Measurements from ENCODE around the gene BTNL9. TPM values are rescaled to one million over a fixed set of nuclear protein-coding genes. Genes with fewer than 3 reads are reported as not detected.

The BTNL9 gene
- total RNA-seq, 1 experiment from 2014 or later, result 37.5 TPM

DNA sequence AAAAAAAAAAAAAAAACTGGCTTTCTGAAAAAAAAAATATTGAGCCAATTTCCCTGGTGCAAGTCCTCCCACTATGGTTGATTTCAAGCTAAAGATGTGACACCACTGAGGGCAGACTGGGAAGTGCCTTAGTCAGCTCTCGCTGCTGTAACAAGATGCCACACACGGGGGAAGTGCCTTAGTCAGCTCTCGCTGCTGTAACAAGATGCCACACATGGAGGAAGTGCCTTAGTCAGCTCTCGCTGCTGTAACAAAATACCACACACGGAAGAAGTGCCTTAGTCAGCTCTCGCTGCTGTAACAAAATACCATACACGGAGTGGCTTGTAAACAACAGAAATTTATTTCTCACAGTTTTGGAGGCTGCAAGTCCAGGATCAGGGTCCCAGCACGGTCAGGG is 23.4 kb downstream of the BTNL9 start:
- BruUV-seq (replicated peaks), result no TSS peak
- TF ChIP-seq CTCF (IDR thresholded peaks at IDR 0.05) (no peak), POLR2AphosphoS5 (IDR thresholded peaks at IDR 0.05; ENCODE audit: low read depth, low read length) (no peak), SIN3A (IDR thresholded peaks at IDR 0.05; ENCODE audit: borderline replicate concordance, insufficient read depth, low read depth, low read length) (no peak), TCF7L2 (IDR thresholded peaks at IDR 0.05; ENCODE audit: low read depth, low read length) (no peak), REST (IDR thresholded peaks at IDR 0.05; ENCODE audit: insufficient read depth in 1 of 2, low read depth in 2 of 2, low read length in 1 of 2) (no peak)
- Histone ChIP-seq H3K9me3 (ENCODE audit: control insufficient read depth, insufficient read depth, low read depth, low read length) (no peaks in the 10 kb centered on the region), H3K4me1 (ENCODE audit: control insufficient read depth, insufficient read depth, low read length) (no peaks in the 10 kb centered on the region), H3K27ac (ENCODE audit: low read length) (no peak overlapping the region), H3K27me3 (ENCODE audit: control insufficient read depth, insufficient read depth, low read length) (no peaks in the 10 kb centered on the region), H3K36me3 (ENCODE audit: control insufficient read depth, insufficient read depth, low read length) (no peaks in the 10 kb centered on the region), H3K4me3 (ENCODE audit: low read depth in 2 of 2, low read length in 2 of 2) (no peak overlapping the region)
- in situ Hi-C loops (cut with HindIII; ENCODE audit: low pct_unique_long_range_greater_than_20kb, low sequenced_read_pairs), result no loop called here
- ChIA-PET POLR2A (no interaction called here), CTCF (no interaction called here)
- no peak for ATAC-seq
- intact Hi-C loops (cut with micrococcal nuclease; ENCODE audit: unreplicated experiment), result no loop called here
- no peak for DNase-seq (ENCODE audit: low read depth, low spot score)

DNA sequence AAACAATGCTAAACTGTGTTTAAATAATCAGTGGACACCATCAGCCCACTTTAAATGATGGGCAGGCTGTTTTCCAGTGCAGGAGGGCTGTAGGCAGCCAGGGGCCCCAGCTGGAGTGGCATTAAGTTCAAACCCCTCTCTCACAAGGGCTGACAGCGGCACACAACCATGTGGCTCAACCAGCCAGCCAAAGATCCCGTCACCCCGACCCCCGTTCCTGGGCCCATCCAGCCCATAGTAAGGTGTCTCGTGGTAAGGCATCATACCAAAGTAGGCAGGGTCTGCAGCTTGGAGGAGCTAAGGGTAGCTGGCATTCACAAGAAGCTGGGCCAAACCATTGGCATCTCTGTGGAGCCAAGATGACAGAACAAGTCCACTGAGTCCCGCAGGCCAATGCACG is 24.9 kb downstream of the BTNL9 start:
- TF ChIP-seq SIN3A (IDR thresholded peaks at IDR 0.05; ENCODE audit: borderline replicate concordance, insufficient read depth, low read depth, low read length) (no peak), REST (IDR thresholded peaks at IDR 0.05; ENCODE audit: insufficient read depth in 1 of 2, low read depth in 2 of 2, low read length in 1 of 2) (no peak)
- POLR2A ChIA-PET, result interaction anchor here (0.6 to 0.7 kb wide), 2 partner anchors 16 to 213 kb away, joined by 3 read pairs; no protein-coding TSS in a partner anchor
- H3K36me3 ChIP-seq (ENCODE audit: control insufficient read depth, insufficient read depth, low read length), result no peaks in the 10 kb centered on the region
- DNase-seq (ENCODE audit: low read depth, low spot score) (no peak), ATAC-seq (no peak)
- CTCF ChIA-PET, result interaction anchor here (0.6 kb wide), 1 partner anchor 458 kb away, joined by 3 read pairs; no protein-coding TSS in a partner anchor
- no peak overlapping the region for H3K27ac ChIP-seq (ENCODE audit: low read length)
- intact Hi-C loops (cut with micrococcal nuclease; ENCODE audit: unreplicated experiment), result no loop called here
- no peaks in the 10 kb centered on the region for H3K9me3 ChIP-seq (ENCODE audit: control insufficient read depth, insufficient read depth, low read depth, low read length)
- peaks cover 4% of the 10 kb centered on the region; the same call in 1 of the 2 replicates for H3K27me3 ChIP-seq (ENCODE audit: control insufficient read depth, insufficient read depth, low read length)
- in situ Hi-C loops (cut with HindIII; ENCODE audit: low pct_unique_long_range_greater_than_20kb, low sequenced_read_pairs), result no loop called here
- no peak overlapping the region for H3K4me3 ChIP-seq (ENCODE audit: low read depth in 2 of 2, low read length in 2 of 2)
- BruUV-seq (replicated peaks), result no TSS peak
- peaks cover 6% of the 10 kb centered on the region; the same call in 1 of the 2 replicates for H3K4me1 ChIP-seq (ENCODE audit: control insufficient read depth, insufficient read depth, low read length)
